PC-3 (cell line): ENCODE results near the gene FXYD5. TPM values are rescaled to one million over a fixed set of nuclear protein-coding genes. Genes with fewer than 3 reads are reported as not detected.

Experiments used
- ATAC-seq: fragments of 200-7000 bp; cut with Tn5 transposase; 2 replicates; pipeline ENCODE4 v1.9.1; 2020; ENCODE audit warnings: mild to moderate bottlenecking, moderate library complexity
- BruUV-seq: library from RNA; stranded (reverse); fragments of 400-500 nt; replicated peaks from 2 replicates; lab custom pipeline; 2021; lab: Mats Ljungman, UMichigan
- CTCF ChIA-PET: fragments of 300-600 bp; sonication (Branson Sonifier 250); formaldehyde crosslinking; loops from one replicate; lab custom pipeline; 2022; ENCODE audit warnings: antibody characterized with exemption; lab: Charles Lee
- POLR2A ChIA-PET: fragments of 300-600 bp; sonication (Branson Sonifier 250); formaldehyde crosslinking; loops from one replicate; lab custom pipeline; 2022; ENCODE audit warnings: antibody characterized with exemption; ENCODE audit not compliant: unreplicated experiment; lab: Charles Lee
- DNase-seq: peaks from one replicate; pipeline ENCODE4 v3.0.0-alpha.2; 2015
- H2AFZ ChIP-seq: fragments of 300-600 bp; sonication (generic); 2 replicates; pipeline ENCODE4 v1.6.0; 2016; ENCODE audit warnings: antibody characterized with exemption, low read length
- H3F3A ChIP-seq: fragments of 300-600 bp; sonication (generic); one replicate; pipeline ENCODE4 v1.6.0; 2017; ENCODE audit warnings: antibody characterized with exemption, low read length, control low read depth, mild to moderate bottlenecking; ENCODE audit not compliant: unreplicated experiment
- H3K27ac ChIP-seq: fragments of 300-600 bp; sonication (generic); 2 replicates; pipeline ENCODE4 v1.5.1; 2016; ENCODE audit warnings: mild to moderate bottlenecking, low read length
- H3K27me3 ChIP-seq: fragments of 300-600 bp; sonication (generic); 2 replicates; pipeline ENCODE4 v1.6.1; 2016; ENCODE audit warnings: low read length, mixed read lengths
- H3K36me3 ChIP-seq: fragments of 300-600 bp; sonication (generic); 2 replicates; pipeline ENCODE4 v1.6.1; 2016; ENCODE audit warnings: low read depth, mixed run types, low read length, mixed read lengths
- H3K4me1 ChIP-seq: fragments of 300-600 bp; sonication (generic); 2 replicates; pipeline ENCODE4 v1.5.1; 2016; ENCODE audit warnings: low read length; ENCODE audit not compliant: insufficient read depth
- H3K4me2 ChIP-seq: fragments of 300-600 bp; sonication (generic); 2 replicates; pipeline ENCODE4 v1.6.0; 2016; ENCODE audit warnings: low read length
- H3K4me3 ChIP-seq: fragments of 300-600 bp; sonication (generic); 2 replicates; pipeline ENCODE4 v1.5.1; 2016; ENCODE audit warnings: mild to moderate bottlenecking, low read length, mixed read lengths
- H3K79me2 ChIP-seq: fragments of 300-600 bp; sonication (generic); 2 replicates; pipeline ENCODE4 v1.6.1; 2017; ENCODE audit warnings: low read length, mixed read lengths
- H3K9ac ChIP-seq: fragments of 300-600 bp; sonication (generic); 2 replicates; pipeline ENCODE4 v1.6.0; 2016; ENCODE audit warnings: mild to moderate bottlenecking, low read length
- H3K9me2 ChIP-seq: fragments of 300-600 bp; sonication (generic); replicated peaks from 2 replicates; pipeline ENCODE4 v1.6.1; 2016; ENCODE audit warnings: mixed run types, low read length, mixed read lengths
- H3K9me3 ChIP-seq: fragments of 300-600 bp; sonication (generic); 2 replicates; pipeline ENCODE4 v1.6.1; 2016; ENCODE audit warnings: low read length, mixed read lengths
- H4K20me1 ChIP-seq: fragments of 300-600 bp; sonication (generic); 2 replicates; pipeline ENCODE4 v1.6.1; 2016; ENCODE audit warnings: low read length, mixed read lengths
- CTCF ChIP-seq: fragments of 300-600 bp; sonication (generic); conservative IDR thresholded peaks from 2 replicates; pipeline ENCODE4 v1.5.1; 2017; ENCODE audit warnings: antibody characterized with exemption, low read depth, mild to moderate bottlenecking, low read length
- EZH2 ChIP-seq: fragments of 300-600 bp; sonication (generic); IDR thresholded peaks from one replicate; pipeline ENCODE4 v1.6.1; 2017; ENCODE audit warnings: antibody characterized with exemption, mild to moderate bottlenecking, low read length; ENCODE audit not compliant: unreplicated experiment
- EZH2phosphoT487 ChIP-seq: fragments of 300-600 bp; sonication (generic); IDR thresholded peaks from 2 replicates; pipeline ENCODE4 v1.6.1; 2018; ENCODE audit warnings: mild to moderate bottlenecking, antibody characterized with exemption, low read length, borderline replicate concordance
- intact Hi-C: fragments of 100-400 bp; cut with micrococcal nuclease; formaldehyde crosslinking; loops from 2 replicates; pipeline ENCODE4 v1.9.0; 2023
- total RNA-seq: library from RNA; depleted of rRNA; stranded (reverse); fragments of >200 nt; gene quantifications from 2 replicates; pipeline ENCODE4 v1.2.3, GENCODE V29; 2014

The FXYD5 gene
- total RNA-seq, 1 experiment from 2014 or later: 123 TPM

DNA sequence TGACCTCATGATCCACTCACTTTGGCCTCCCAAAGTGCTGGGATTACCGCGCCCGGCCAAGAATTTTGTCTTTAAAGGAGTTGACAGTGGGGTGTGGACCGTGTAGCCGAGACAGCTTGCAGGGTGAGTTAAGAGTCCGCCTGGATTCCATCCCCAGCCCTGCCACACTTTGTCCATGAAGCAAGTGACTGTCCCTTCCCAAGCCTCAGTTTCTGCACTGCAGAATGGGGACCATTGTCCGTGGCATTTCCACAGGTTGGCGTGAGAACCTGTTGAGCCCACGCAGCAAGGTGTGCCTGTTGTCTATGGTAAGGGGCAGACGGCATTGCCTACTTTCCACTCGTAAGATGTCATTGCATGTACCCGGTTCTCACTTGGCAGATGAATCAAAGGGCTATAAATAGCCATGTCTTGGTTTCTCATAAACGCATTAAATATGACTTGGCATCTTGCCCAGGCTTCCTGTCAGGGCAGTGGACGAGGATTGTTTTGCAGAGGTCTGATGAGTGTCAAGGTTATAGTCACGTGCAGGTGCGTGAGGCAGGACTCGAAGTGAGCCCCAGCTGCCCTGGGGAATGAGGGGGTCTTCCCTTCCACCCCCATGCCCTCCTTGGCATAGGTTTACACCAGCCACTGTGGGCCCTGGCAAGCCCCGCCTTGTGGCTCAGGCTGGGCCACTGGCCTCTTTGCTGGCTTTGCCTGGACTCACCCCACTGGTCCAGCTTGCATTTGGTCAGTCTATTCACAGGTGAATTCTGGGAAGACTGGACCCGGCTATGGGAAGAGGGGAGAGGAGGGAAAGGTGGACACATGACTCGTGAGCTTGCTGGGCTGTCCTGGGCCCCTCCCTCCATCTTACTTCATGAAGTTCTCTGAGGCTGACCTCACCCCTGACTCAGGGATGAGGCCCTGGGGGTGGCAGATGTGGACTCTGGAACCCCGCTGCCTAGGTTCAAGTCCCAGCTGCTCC, 59.4 kb downstream of the FXYD5 start:
- intact Hi-C loops: no loop called here
- BruUV-seq: no TSS peak
- ATAC-seq: peak; percentile 92

DNA sequence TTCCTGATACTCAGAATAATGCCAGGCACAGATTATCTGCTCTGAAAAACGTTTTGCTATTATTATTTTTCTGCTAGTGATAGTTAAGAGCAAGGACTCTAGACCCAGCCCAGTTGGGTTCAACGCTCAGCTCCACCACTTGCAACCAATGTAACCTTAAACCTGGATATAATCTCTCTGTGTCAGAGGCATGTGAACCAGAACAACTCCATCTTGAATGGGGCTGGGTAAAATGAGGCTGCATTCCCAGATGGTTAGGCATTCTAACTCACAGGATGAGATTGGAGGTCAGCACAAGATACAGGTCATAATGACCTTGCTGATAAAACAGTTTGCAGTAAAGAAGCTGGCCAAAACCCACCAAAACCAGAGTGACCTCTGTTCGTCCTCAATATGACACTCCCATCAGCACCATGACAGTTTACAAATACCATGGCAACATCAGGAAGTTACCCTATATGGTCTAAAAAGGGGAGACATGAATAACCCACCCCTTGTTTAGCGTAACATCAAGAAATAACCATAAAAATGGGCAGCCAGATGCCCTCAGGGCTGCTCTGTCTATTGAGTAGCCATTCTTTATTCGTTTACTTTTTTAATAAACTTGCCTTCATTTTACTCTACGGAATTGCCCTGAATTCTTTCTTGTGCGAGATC, 60.4 kb downstream of the FXYD5 start:
- Histone ChIP-seq H2AFZ (no peak overlapping the region), H3K36me3 (no peaks in the 10 kb centered on the region), H4K20me1 (no peaks in the 10 kb centered on the region), H3K9me3 (no peaks in the 10 kb centered on the region), H3K79me2 (no peaks in the 10 kb centered on the region), H3K9me2 (no peaks in the 10 kb centered on the region), H3K4me3 (no peak overlapping the region), H3K9ac (no peak overlapping the region), H3K27ac (no peak overlapping the region), H3K27me3 (no peaks in the 10 kb centered on the region), H3K4me1 (peaks cover 11% of the 10 kb centered on the region), H3K4me2 (no peak overlapping the region), H3F3A (no peaks in the 10 kb centered on the region)
- no TSS peak for BruUV-seq
- intact Hi-C loops: no loop called here
- ATAC-seq (no peak), DNase-seq (no peak)
- ChIA-PET CTCF (no interaction called here), POLR2A (no interaction called here)
- TF ChIP-seq CTCF: no peak
- TF ChIP-seq EZH2: no peak
- no peak for TF ChIP-seq EZH2phosphoT487

More for the DNA sequence above, 59.4 kb downstream of the FXYD5 start:
- ChIA-PET POLR2A (no interaction called here), CTCF (no interaction called here)
- no peak overlapping the region for H3K4me3 ChIP-seq
- H3K9me3 ChIP-seq: no peaks in the 10 kb centered on the region
- H3K27me3 ChIP-seq: no peaks in the 10 kb centered on the region
- peak overlapping the region; percentile 34 for H3K27ac ChIP-seq
- no peak overlapping the region for H3K9ac ChIP-seq
- H3F3A ChIP-seq: no peaks in the 10 kb centered on the region
- H4K20me1 ChIP-seq: no peaks in the 10 kb centered on the region
- peak overlapping the region; percentile 43 for H2AFZ ChIP-seq
- no peaks in the 10 kb centered on the region for H3K9me2 ChIP-seq
- H3K79me2 ChIP-seq: no peaks in the 10 kb centered on the region
- H3K4me1 ChIP-seq: peaks cover 11% of the 10 kb centered on the region
- TF ChIP-seq CTCF (no peak), EZH2 (no peak), EZH2phosphoT487 (no peak)
- peak overlapping the region; percentile 79 for H3K4me2 ChIP-seq
- no peaks in the 10 kb centered on the region for H3K36me3 ChIP-seq
- peak; percentile 92 for DNase-seq
